ENCODE results near the gene LRRC75B.

Gene LRRC75B

GRCh38 chr22:24585461-24585860 lies 7.4 kb downstream of the LRRC75B start:
- no peak for DNase-seq (ENCODE audit: low read depth)

DNA sequence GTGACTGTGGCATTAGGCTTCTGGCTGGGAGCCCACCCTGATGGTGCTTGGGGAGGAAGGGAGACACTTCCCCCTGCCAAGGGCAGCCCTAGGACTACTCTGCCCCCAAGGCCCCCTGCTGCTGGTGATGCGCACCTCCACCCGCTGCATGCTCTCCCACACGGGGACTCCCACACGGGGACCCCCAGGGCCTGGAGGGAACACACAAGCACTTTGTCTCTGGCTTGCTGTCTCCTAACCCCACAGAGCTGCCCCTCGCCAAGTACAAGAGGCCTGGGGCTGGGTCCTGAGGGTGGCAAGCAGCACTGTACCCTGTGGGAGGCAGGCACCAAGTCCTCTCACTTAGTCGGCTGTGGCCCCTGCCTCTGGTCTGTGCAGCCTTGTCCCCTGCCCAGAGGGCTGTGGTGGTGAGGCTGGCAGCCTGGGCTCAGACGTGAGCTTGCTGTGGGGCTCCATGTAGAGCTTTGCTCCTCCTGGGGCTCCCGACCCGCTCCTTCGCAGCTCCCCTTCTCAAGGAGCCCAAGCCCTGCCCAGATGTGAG lies 7.9 kb downstream of the LRRC75B start:
- DNase-seq (ENCODE audit: low read depth): no peak

DNA sequence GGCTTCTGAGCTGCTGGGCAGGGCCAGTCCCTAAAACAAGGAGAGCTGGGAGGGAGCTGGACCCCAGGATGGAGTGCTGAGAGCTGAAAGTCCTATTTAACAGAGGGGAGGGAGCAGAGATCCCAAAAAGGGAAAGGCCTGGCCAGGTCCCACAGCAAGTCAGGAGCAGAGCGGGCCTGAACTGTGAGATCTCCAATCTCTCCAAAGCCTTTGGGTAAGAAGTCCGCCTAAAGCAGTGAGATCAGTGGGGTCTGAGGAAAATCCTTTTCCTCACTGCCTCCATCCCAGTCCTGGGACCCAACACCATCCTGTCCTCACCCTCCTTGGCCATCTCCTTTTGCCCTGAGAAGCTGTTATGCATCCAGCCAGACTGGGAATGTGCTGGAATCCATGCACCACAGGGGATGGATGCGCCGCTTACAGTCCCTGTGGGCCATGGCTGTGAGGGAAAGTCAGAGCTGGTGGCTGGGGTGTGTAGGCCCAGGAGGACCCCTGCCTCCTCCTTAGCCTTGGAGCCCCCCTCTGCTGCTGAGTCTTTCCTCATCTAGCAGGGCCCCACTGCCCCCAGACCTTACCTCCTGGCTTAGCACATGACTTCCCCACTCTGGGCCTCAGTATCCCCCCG lies 8.6 kb downstream of the LRRC75B start:
- DNase-seq (ENCODE audit: low read depth): no peak

- no peak for DNase-seq (ENCODE audit: low read depth)
Measured at GRCh38 chr22:24583221-24584165, 9.4 kb downstream of the LRRC75B start.

DNA sequence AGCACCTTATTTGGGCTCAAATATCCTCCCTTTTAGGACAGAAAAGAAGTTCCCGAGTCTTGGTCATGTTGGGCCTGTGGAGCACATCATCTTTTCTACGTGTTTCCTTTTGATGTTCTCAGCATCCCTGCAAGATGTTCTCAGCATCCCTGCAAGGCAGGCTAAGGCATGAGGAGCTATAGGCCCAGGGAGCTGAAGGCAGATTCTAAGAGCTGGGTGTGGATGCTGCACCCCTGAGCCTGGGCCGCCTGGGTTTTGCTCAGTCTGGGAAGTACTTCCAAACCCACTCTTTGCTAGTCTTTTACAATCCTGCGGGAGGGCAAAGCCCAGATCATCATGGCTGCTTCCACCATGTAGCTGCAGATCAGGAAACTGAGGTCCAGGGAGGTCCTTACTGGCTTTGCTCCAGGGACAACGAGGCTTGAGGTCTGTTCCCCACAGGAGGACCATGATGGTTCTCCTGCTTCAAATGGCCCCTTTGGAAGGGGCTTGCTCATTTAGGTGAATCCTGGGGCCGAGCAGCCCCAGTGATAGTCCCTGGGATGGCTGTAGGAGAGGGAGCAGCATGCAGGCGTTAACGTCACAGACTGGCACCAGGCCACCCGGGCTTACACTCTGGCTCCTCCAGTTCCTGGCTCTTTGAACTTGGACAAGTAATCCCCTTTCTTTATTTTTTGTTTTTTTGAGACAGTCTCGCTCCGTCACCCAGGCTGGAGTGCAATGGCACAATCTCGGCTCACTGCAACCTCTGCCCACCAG lies 10.6 kb downstream of the LRRC75B start:
- no peak for DNase-seq (ENCODE audit: low read depth)

DNA sequence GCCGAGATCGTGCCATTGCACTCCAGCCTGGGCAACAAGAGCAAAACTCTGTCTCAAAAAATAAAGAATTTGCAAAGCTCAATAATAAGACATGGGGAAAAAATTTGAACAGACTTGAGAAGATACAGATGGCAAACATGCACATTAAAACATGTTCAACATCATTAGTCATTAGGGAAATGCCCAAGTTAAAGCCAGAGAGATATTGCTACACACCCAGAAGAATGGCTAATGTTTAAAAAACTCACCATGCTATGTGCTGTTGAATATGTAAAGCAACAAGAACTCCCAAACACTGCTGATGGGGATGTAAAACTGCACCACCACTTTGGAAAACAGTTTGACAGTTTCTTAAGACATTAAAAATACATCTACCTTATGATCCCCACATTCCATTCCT lies 12.6 kb downstream of the LRRC75B start:
- no peak for DNase-seq (ENCODE audit: low read depth)

DNA sequence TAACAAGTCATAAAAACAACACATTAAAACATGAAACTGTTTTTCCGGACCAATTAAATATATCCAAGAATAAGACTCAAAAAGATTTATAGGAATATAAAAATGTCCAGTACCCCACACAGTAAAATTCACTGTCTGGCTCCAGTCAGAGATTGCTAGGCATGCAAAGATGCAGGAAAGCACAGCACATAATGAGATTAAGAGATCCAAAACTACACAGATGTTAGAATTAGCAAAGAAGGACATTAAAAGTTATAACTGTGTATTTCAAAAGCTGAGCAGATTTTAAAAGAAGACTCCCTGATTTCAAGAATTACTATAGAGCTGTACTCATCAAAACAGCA lies 13.6 kb downstream of the LRRC75B start:
- no peak for DNase-seq (ENCODE audit: low read depth)

GRCh38 chr22:24578355-24579257 lies 14.3 kb downstream of the LRRC75B start:
- DNase-seq (ENCODE audit: low read depth): no peak

DNA sequence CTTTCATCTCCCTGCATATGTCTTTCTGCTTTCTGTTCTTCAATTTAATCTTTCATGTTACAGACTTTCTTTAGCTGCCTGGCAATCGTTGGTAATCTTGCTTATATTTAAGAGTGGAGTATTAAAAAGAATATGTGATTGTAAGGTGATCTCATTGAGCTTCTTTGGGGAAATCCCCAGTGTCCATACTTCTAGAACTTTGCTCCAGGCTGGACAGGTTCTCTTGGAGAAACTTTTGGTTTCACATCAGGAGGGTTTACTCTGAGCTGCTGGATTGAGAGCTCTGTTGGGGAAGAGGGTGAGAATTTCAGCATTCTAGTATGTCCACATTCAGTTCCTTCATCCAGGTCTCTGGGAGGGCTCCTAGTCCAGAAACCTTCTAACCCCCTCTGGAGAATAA lies 16.1 kb downstream of the LRRC75B start:
- no peak for DNase-seq (ENCODE audit: low read depth)

DNA sequence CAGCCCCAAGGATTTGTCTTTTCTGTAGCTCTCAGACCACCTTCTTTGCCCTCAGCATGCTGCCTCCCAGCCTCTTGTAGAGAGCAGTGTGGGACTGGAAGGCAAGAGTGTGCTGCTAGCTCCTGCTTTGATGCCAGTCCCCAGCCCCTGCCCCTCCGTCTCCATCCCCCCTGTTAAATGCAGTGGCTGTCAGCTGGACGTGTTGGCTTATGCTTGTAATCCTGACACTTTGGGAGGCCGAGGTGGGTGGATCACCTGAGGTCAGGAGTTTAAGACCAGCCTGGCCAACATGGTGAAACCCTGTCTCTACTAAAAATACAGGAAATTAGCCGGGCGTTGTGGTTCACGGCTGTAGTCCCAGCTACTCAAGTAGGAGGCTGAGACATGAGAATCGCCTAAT lies 21.6 kb downstream of the LRRC75B start:
- DNase-seq (ENCODE audit: low read depth): no peak

DNA sequence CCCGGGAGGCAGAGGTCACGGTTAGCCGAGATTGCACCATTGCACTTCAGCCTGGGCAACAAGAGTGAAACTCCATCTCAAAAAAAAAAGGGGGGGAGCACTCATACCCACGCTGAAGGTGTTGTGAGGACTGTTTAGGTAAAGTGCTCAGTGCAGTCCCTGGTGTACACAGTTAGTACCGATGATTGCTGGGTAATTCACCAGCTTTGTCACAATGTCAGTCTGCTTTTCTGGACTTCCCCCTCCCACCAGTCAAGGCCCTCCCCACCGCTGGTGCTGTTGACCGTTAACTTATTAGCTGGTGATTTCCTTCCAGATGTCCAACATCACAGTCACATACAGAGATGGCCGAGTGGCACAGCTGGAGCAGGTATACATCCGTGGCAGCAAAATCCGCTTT lies 25.2 kb downstream of the LRRC75B start:
- DNase-seq (ENCODE audit: low read depth): no peak

DNA sequence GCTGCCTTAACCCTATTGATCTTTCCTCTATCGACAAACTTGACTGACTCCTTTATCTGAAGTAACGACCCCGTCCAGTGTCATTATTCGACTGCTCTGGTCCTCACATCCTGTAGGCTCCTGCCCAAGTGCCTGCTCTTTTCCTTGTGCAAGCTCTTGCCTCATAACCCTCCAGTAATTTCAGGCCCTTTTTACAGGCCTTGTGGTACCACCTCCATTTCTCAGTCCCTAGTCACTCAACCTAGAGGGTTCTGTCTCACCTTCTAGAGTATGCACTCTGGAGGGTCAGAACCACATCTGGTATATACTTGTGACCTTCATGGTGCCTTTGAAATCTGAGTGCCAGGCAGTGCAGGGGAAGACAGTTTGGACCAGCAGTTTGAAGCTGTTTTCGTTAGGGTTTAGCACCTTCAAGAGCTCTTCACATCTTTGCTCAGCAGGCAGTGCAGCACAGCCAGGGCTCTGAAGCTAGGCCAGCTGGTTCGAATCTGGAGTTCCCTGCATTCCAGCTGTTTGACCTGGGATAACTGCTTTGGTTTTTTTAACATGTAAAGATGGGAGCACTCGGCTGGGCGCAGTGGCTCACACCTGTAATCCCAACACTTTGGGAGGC lies 25.9 kb downstream of the LRRC75B start:
- DNase-seq (ENCODE audit: low read depth): no peak

- no peak for DNase-seq (ENCODE audit: low read depth)
Measured at GRCh38 chr22:24565077-24565476, 27.8 kb downstream of the LRRC75B start.

DNA sequence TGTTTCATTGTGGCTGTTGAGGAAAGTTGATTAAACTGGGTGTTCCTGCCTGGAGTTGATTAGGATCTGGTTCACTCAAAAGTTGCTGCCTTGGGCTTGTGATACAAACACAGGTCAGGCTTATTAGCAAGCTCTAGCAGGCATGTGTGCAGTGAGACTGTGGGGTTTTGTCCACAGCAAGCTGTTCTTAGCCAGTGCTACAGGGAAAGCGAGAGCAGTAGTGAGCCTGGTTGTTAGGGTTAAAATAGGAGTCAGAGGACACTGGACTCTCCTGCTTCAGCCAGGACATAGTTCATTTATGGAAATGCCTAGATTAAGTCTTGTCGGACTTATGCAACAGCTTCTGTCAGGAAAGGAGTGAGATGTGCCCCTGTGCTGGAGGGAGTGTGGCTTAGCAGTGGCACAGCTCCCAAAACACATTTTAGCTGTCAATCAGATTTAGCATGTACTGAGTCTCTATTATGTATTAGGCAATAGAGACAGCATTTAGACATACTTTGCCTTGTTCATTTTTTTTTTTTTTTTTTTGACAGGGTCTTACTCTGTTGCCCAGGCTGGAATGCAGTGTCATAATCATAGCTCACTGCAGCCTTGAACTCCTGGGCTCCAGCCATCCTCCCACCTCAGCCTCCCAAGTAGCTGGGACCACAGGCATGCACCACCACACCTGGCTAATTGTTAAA lies 28.4 kb downstream of the LRRC75B start:
- DNase-seq (ENCODE audit: low read depth): no peak

- DNase-seq (ENCODE audit: low read depth): no peak
Measured at GRCh38 chr22:24563246-24563645, 29.6 kb downstream of the LRRC75B start.

DNA sequence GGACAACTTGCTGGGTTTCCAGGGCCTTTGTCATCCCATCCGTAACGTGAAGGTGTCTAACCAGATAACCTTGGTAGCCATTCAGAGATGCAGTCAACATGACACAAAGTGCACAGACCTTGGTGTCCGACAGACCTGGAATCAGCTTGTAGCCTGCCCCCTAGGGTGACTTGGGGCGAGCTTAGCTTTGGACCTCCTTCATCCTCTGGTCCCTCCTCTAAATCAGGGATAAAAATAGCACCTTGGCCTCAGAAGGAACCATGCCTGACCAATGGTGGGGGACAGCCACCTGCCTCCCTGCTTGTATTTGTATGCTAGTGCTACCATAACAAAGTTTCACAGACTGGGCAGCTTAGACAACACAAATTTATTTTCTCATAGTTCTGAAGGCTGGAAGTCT lies 33.4 kb downstream of the LRRC75B start:
- no peak for DNase-seq (ENCODE audit: low read depth)

DNA sequence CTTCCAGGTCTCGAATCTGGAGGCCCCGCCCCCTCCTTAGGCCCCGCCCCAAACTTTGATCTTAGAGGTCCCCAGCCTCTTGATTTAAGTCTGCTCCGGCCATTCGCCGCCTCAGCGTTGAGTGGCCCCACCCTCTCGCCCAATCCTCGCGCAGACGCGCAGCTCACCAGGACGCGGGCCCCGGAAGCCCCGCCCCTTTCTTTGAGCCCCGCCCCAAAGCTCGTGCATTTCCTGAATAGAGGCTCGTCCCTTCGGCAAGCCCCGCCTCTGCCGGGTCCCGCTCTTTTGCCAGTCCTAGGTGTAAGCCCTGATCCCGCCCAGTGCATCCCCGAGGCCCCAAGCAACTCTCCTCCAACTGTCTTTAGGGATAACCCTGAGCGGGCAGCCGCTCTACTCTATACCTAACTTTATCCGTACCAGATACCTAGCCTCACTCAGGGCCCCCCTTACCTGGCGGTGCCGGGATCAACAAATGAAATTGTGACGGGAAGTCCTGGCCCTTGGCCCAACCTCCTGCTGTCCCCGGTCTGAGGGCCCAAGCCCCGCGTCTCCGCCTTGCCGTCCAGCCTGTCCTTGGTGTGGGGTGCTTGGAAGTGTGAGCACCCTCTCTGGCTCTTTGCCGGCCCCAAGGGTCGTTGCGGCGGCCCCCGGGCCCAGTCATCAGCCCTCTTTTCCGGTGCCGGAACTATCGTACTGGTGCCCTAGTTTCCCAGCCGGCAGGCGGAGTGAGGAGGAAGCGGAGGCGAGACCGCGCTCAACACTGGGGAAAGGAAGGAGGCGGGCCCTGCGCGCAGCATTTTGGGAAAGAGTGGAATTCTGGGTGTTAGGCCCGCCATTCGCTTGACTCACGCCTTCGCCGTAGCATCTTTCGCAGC lies 37.5 kb downstream of the LRRC75B start, which contains the start of gene SNRPD3:
TSS of gene SNRPD3 (plus strand) at position 835 of the 875 bp plus-strand sequence. CDS start 1,676 bp downstream, outside the sequence.
- DNase-seq (ENCODE audit: low read depth): peak; percentile 99

DNA sequence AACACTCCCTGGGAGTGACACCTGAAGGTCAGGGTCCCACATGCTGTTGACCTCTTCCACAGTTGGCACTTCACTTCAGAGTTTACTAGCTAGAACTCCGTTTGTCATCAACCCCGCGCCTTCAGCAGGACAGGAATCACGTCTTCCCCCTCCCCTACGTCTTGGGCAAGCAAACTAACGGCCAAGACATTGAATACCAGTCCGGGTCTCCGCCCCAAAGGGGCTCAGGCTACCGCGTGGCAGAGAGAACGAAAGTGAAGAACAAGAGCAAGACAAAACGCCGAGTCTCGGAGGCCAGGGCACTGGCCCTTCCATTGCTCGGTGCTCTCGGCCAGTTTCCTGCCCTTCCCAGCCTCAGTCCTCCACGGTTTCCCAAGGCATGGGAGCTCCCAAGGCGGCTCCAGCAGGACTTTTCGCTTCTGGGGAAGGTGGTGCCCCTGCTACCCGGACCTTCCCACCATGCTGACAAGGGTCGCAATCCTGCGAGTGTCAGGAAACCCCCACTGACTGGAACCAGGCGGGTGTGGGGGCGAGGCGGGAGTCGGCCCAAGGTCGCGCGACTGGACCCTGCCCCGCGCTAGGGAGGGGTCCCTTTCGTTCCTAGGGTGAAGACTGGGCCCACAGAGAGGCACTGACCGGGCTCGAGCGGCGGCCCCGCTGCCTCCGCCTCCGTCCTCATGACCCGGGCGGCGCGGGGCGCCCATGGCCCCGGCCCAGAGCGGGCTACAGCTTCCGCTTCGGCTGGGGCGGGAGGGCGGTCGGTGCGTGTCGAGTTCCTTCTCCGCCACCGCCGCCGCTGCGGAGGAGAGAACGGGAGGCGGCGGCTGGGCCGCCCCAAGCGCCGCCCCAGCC lies 38.3 kb downstream of the LRRC75B start, which contains the start of gene GUCD1:
TSS of gene GUCD1 (minus strand) at position 826 of the 852 bp plus-strand sequence. CDS start at position 679, 147 bp downstream.
- DNase-seq (ENCODE audit: low read depth): no peak

All from T-helper 22 cell (primary cell).